Fibroblast of skin of right biceps (primary cell): ENCODE measurements around the gene EIF3I.
A peak's percentile ranks its signal among the peaks of the same experiment; 100 is the strongest.

Source experiments
- DNase-seq: peaks from one replicate; pipeline ENCODE4 v3.0.0-alpha.2; 2013

The EIF3I gene

DNA sequence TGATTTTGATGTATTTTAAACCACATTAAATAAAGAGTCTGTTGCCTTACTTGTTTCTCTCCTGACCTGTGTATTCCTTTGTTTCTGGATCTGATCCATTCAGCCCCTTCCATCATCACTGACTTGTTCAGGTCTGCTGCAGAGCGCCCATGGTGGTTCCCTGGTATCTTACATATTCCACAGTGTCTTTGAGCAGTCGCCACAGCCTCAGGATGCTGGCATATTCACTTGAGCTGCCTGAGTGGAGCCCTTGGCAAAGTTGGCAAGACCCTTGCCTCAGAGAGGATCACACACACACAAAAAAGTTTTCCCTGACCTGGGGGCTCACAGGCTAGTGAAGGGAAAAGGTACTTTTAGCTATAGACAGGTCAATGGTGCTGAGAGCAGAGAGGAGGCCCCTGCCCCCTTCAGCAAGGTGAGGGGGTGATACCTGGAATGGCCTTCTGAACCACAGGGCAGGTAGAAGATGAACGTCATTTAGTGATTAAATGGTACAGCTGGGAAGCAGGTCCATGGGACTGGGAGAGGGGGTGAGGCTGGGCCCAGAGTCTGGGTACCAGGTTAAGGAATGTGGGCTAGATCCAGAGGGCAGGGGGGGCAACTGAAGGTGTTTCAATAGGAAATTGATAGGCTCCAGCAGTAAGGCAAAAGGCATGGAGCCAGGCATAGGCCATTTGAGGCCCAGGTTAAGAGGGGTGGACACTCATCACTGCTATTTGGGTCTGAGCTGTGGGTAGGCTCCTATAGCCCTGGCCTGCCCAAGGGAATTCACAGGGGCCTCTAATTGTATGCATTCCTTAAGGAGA is 23.8 kb upstream of the EIF3I start:
- no peak for DNase-seq

DNA sequence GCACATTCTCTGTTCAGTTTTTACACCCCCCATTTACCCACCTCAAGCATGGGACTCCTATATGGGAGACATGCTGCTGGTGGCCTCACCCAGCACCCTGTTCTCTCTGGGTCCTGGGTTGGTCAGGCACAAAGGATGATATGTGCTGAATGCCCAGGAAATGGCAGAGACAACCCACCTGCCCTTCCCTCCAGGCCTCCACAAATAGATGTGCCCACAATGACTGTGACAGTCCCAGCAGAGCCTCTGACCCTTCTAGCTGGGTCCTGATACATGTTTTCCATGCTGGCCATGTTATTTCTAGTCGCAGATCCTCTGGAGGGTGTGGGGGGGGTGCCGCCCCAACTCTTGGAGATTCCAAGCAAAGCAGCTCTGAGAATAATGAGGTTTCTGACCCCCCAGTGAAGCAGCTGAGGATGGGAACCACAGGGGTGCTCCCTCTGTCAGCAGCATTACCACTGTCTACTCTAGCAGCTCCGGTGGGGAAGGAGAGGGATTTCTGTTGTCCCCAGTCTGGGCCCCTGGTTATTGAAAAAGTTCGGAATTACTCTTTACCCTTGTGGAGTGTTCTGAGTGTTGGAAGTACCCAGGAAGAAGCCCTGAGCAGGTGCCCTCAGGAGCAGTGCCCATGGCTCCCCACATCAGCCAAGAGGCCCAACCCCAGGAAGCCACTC is 23.0 kb upstream of the EIF3I start:
- DNase-seq: no peak

DNA sequence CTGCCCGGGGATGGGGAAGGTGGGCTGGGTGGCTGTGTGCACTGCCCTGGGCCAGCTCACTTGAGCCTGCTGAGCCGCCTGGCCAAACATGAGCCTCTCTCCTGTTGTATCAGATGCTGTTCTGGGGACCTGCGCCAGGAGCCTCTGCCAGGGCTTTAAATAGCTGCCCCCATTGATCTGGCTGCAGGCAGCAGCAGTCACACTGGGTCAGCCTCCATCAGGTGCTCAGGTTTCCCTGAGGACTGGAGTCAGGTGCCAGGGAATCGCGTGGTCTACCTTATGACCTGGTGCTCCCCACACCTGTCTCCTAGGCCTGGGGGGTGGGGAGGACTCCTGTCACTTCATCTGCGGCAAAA is 22.5 kb upstream of the EIF3I start:
- DNase-seq: no peak

DNA sequence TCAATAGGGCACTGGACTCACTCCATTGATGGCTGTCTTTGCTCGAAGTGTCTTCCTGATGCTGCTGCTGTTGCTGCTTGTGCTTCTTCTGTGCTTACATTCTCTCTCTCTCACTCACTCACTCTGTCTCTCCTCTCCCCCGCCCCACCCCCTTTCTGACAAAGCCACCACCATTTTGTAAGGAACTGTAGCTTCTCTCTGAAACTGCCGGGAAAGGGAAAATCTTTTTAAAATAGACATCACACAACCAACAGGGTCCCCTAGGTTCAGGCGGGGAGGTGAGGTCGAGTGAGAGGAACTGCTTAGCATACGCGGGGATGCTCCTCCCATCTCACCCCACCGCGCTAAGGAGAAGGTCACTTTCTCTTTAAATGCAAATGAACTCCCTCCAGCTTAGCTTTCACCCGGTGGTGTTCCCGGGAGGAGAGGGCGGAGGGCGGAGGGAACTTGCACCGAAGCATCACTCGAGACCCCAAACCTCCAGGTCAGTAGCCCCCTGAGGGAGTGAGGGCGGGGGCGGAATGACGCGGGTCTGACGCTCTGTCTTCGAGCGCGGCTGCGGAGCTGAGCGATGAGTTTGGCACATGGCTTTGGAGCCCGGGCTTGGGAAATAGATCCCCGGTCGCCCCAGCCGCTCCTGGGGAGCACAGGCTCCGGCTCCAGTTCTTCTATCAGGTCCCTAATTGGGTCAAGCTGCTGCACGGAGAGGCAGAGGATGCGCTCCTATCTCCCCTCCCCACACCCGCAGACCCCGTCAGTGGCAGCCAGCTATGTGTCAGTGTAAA is 21.8 kb upstream of the EIF3I start, which contains the start of gene CCDC28B:
Gene CCDC28B (plus strand): TSS at position 370 of the 785 bp plus-strand sequence. CDS start 1,341 bp downstream, outside the sequence.
- peak; percentile 70 for DNase-seq

DNA sequence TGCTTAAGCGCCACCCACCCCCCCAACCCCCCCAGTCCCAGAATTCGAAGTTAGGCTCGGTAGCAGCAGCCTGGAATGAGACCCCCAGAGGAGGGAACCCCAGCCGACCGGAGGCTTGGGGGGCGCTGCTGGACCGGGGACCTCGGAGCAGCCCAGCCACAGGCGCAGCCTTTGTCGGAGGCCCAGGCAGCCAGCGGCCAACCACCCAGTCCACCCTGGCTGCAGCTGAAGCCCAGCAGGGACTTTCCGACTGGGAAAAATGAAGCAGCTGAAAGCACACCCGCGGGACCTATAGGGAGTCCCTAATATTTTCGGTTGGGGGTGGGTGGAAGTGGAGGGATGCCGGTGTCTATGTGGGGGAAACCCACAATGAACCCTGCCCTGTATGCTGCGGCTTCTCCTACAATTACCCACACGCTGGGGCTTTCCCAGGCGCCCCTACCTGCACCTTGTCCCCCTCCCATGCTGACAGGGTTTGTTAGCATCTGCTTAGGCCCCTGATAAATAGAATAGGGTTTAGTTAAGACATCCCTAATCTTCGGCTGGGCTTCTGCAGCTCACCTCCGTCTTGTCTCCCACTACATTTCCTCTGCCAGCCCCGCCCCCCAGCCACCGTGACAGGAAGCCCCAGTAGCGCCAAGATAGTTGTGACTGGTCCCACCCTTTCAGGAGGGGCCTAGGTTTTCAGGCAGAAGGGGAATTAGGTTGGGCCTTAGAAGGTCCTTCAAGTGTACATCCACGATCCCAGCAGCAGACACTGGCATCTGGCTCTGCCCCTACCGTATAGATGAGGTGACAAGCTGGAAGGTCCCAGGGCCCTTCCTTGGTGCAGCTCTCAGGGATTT is 21.0 kb upstream of the EIF3I start:
- peak; percentile 62 for DNase-seq

DNA sequence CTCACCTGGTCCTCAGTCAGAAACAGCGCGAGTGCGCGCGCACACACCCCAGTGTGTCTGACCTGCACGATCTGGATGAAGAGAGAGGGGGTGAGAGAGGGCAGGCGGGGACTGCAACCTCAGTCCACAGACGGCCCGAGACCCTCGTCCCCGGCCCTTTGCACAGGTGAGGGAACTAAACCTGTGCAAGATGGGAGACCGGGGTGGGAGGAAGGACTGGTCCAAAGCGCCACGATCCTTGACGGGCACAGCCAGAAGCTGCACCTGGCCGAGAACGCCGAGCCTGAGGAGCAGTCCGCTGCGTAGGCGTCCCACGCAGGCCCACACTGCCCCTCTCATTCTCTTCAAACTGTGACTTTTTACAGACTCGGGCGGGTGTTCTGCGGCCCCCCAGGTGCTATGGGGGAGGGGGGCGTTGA is 17.3 kb upstream of the EIF3I start:
- no peak for DNase-seq

DNA sequence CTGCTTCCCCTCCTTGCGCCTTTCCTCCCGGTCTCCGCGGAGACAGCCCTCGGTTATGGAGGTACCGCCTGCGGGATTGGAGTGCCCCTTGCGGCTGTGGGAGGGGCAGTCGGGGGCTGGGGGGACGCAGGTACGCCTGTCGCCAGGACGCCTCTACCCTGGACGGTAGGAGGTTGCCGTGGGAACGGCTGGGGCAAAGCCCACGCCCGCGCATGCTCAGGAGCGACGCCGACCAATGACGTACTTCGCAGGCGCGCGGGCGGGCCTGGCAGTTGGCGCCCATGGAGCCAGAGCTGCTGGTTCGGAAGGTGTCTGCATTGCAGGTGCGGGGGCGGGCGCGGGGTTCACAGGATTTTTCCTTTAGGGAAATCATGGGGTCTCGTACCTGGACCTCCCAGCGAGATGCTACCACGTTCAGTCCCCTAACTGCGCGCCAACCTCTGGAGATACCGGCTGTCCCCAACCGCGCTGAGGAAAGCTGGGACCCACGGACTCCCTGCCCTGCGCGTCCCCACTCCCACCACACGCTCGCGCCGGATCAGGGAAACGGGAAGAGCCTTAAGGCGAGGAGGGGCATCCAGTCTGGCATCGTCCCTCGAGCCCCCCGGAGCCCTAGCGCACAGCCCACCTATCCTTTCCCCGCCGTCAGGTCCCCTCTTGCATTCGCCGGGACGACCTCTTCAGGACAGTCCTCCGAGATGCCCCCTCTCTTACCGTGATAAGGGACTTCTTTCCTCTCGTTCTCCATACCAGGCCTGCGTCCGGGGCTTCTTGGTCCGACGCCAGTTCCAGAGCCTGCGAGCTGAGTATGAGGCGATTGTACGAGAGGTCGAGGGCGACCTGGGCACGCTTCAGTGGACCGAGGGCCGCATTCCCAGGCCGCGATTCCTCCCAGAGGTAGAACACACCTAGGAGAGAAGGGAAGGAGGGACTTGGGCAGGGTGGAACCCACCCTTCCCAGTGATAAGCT is 16.5 kb upstream of the EIF3I start, which contains the start of gene IQCC:
Gene IQCC (plus strand): TSS at position 271 of the 970 bp plus-strand sequence. CDS start 11 bp downstream, at position 282.
- DNase-seq: peak; percentile 81

DNA sequence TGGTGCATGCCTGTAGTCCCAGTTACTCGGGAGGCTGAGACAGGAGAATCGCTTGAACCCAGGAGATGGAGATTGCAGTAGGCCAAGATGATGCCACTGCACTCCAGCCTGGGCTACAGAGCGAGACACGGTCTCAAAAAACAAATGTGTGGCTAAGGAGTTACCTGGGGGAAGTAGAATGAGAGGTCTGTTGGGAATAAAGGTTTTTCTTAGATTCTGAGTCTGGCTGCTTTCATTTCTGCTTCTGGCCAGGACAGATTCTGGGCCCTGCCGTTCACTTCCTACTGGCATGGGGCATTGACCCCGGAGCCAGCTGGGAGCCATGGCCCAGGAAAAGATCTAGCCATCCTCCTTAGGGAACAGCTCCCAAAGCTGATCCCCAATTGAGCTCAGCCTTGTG is 13.7 kb upstream of the EIF3I start:
- no peak for DNase-seq

DNA sequence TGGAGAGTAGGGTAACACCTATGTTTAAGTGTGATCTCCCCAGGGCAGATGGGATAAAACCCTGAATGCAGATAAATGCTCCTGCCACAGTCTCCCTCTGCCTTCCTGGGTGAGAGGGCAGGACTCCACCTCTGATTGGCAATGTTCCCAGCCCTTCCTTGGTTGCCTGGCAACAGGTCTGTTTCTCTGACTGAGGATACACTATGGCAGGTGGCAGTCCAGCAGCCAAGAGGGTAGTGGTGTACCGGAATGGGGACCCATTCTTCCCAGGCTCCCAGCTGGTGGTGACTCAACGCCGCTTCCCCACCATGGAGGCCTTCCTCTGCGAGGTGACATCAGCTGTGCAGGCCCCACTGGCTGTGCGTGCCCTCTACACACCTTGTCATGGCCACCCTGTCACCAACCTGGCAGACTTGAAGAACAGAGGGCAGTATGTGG is 13.3 kb upstream of the EIF3I start, which contains the start of gene DCDC2B:
Gene DCDC2B (plus strand): TSS at position 199 of the 438 bp plus-strand sequence. CDS start 5 bp downstream, at position 204.
- DNase-seq: peak; percentile 36

DNA sequence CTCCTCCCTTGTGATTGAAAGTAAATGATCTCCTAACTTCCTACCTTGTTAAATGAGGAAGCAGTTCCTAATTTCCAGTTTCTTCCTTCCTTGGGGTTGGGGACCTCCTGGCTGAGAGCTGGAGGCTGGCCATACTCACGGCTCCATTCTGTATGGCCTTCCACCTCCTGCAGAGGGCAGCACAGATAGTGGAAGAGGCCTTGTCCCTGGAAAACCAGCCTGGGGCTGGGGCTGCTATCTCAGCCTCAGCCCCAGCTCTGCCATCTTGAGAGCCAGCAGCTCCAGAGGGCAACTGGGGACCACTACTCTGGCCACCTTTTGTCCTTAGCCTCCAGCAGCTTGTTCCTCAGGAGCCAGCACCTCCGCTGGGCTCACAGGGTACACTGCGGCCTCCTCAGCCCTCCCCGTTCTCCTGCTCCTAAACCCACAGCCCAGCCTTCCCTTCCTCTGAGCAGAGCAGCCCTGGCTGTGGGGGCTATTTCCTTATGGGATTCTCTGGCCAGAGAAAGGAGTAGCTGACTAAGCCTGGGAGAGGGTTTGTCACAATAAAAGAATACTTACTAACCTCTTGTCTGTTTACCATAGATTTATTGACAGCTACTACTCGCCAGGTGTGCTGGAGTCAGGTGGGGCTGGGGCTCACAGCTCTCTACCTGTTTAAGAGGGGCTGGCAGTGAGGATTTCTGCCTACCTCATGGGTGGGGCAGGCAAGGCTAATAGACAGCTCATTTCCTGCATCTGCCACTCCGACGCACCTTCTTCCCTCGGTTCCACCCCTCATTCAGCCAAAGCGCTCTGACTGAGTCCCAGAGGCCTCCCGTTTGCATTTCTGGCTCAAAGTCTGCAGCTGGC is 6.4 kb upstream of the EIF3I start:
- peak; percentile 59 for DNase-seq

DNA sequence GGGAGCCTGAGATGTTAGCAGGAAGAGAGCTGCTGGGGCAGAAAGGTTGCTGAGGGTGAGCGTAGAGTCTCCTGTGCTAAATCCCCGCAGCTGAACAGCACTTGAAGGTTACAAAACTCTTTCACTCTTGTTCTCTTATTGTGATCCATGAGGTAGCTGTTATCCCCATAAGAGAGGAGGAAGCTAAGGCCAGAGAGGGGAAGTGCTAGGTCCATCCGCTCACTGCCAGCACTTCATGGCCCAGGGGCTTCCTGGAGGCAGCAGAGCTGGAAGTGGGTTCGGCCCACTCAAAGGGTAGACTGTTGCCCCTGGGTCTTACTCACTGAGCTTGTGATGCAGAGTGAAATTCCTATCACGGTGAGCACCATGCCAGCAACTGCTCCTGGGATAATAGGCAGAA is 5.6 kb upstream of the EIF3I start:
- DNase-seq: no peak

DNA sequence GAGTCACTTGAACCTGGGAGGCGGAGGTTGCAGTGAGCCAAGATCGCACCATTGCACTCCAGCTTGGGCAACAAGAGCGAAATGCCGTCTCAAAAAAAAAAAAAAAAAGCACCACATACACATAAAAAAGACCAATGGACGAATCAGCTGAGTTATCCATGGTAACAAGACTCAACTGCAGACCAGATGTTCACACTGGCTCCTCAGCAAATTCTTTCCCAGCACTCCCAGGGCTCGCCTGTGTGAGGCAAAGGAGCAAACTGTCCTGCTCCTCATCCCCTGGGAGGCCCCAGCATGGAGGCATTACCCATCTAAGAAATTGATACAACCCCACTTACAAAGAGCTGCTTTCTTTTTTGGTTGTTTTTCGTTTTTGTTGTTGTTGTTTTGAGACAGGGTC is 3.2 kb upstream of the EIF3I start:
- no peak for DNase-seq

DNA sequence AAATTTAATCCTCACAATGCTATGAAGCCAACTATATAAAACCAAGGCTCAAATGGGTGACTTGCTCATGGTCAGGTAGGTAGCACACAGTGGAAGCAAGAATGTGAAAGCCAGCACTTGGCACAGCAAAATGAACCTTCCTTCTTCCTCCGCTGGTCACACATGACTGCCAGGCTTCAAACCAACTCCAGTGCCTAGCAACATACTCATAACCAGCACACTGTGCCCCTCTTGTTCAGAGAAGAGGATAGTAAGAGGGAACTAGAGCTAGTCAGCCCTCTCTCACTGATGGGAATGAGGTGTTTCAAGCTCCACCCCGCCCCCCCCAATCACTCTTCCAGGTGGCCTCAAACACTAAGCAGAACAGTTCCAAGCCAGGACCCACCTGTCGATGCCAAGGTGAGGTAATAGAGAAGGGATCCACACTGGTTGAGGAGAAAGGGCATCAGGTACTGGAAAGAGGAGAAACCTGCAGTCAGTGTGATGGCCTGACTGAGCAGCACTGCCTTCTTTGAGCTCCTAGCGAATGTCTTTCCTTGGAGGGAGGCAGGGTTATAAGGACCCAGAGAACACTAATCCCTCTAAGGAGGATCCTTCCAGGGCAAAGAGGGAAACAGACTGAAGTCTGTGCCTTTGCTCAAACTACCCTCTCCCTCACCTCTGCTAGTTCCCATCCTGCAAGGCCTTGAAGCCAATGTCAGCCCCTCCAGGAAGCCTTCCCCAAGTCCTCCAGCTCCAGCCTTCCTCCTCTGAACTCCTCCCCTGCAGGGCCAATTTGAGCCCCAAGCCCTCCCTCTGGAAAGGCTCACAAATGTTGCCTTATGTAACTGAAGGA is 1.2 kb upstream of the EIF3I start:
- DNase-seq: no peak

DNA sequence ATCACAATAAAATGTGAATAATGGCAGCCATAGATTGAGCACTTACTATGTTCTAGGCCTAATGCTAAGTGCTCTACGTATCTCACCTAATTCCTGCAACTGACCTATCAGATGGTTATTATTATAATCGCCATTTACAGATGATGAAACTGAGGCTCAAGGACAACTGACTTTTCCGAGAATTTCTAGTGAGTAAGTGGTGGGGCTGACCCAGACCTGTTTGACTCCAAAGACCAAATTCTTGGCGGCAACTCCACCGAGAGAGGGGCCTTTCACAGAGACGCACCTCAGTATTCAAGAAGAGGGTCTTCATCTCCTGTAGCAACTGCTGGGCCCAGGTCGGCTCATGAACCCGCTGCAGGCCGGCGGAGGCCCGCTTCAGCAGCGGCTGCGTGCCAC is 627 bp upstream of the EIF3I start:
- DNase-seq: no peak

DNA sequence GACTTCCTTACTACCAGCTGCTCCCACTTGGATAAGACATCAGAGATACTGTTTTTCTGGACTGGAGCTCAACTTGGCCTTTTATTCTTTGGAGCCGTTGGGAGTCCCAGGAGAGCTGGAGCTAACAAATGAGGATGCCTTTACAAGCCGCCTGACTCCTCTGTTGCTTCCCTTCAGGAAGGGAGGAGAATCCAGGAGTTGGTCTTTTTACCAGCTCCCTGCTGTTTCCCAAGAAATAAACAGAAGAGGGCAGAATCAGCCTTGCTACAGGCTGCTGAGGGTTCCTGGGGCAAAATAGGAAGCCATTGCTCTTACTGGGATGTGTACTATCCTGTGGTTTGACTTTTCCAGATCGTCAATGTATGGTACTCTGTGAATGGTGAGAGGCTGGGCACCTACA is 1.5 kb downstream of the EIF3I start:
- DNase-seq: no peak

DNA sequence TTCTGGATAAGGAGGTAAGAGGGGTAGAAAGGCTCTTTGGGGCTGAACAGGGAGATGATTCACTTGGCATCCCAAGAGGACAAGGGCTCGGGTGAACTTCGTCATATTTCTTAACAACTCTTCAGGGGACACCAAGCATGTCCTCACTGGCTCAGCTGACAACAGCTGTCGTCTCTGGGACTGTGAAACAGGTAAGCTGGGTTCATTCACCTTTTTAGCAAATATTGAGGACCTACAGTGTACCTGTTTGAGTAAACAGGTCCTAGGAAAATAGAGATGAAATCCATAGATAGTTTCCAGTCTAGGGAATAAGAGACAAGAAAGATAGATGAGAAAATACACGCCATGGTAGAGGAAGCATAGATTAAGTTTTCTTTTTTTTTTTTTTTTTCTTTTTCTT is 2.1 kb downstream of the EIF3I start:
- DNase-seq: no peak

DNA sequence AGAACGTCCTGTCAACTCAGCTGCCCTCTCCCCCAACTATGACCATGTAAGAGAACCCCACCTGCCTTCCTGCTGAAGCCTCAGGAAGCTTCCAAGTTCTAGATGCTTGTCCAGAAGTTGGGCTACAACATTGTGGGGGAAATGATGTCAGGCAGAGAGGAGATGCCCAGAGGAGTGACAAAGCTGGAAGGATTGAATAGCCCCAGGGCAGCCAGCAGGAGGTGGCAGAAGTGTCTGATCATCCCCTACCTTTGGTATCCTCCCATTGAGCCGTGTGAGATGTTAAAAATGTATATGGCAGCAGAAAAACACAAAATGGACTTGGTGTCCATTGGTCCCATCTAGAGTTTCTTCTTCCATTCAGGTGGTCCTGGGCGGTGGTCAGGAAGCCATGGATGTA is 6.6 kb downstream of the EIF3I start:
- no peak for DNase-seq

DNA sequence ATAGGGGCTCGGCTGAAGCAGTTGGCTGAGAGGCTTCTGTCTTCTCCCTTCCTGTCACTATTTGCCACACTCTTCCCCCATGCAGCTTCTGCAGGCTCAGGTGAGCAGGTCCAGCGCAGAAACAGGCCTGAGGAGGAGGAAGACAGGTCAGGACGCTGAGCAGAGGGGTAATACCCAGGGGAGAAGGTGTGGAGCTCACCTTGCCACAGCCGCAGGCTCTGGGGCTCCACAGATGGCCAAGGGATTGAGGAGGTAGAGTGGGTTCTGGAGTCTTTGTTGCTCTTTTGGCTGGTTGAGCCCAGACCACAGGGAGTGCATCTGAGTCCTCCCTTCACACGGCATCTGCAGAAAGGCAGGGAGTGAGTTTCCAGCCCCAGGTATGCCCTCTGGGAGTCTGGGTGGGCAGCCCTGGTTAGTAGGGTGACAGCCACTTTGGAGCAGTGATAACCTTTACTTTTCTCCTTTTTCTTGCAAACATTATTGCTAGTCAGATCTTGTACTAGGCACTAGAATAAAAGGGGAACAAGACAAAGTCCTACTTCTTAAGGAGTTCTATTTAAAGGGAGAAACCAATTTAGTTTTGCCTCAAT is 9.7 kb downstream of the EIF3I start:
- no peak for DNase-seq
